K562 (cell line): ENCODE measurements around the gene UGP2. TPM values are rescaled to one million over a fixed set of nuclear protein-coding genes. Genes with fewer than 3 reads are reported as not detected.

Source experiments
- CEBPG ChIP-seq, 3 experiments: fragments of 200-800 bp in 1 of 3; sonication (Bioruptor generic) in 1 of 3; sonication (generic) in 1 of 3; formaldehyde crosslinking in 1 of 3; IDR thresholded peaks in 2 of 3; conservative IDR thresholded peaks in 1 of 3; 2 replicates each; pipeline versions ENCODE4 v1.6.1 to v1.8.0; 2016 to 2022; ENCODE audit warnings: missing compliant biosample characterization in 2 of 3, missing genetic modification characterization in 2 of 3, mild to moderate bottlenecking in 1 of 3, missing genetic modification reagents in 1 of 3
- EHMT2 ChIP-seq: fragments of 450-650 bp; IDR thresholded peaks from 2 replicates; pipeline ENCODE4 v1.6.1; 2018; ENCODE audit warnings: antibody characterized with exemption
- GATA2 ChIP-seq: sonication (generic); formaldehyde crosslinking; IDR thresholded peaks from 2 replicates; pipeline ENCODE4 v1.4.0; 2020; ENCODE audit warnings: mild to moderate bottlenecking, missing genetic modification reagents
- GTF2E2 ChIP-seq: fragments of 200-800 bp; sonication (Bioruptor generic); IDR thresholded peaks from 2 replicates; pipeline ENCODE4 v1.6.1; 2016; ENCODE audit warnings: missing genetic modification characterization, missing compliant biosample characterization
- LEF1 ChIP-seq: fragments of 450-650 bp; IDR thresholded peaks from 2 replicates; pipeline ENCODE4 v1.6.1; 2016; ENCODE audit warnings: mild to moderate bottlenecking
- MBD2 ChIP-seq: sonication (generic); IDR thresholded peaks from 2 replicates; pipeline ENCODE4 v1.6.1; 2016; ENCODE audit warnings: low read depth, borderline replicate concordance
- MCM2 ChIP-seq: fragments of 450-650 bp; IDR thresholded peaks from 2 replicates; pipeline ENCODE4 v1.6.1; 2017; ENCODE audit warnings: low read depth, mild to moderate bottlenecking
- SAFB2 ChIP-seq: fragments of 200-400 bp; formaldehyde crosslinking; IDR thresholded peaks from 2 replicates; pipeline ENCODE4 v1.6.1; 2018; ENCODE audit warnings: borderline replicate concordance, low read length, low read depth, moderate library complexity; ENCODE audit not compliant: severe bottlenecking
- TAF1 ChIP-seq: IDR thresholded peaks from 2 replicates; pipeline ENCODE4 v1.6.1; 2011; ENCODE audit warnings: mild to moderate bottlenecking, low read length, moderate library complexity; ENCODE audit not compliant: insufficient read depth, control insufficient read depth, severe bottlenecking; ENCODE audit errors: extremely low read depth
- ZNF696 ChIP-seq: fragments of 250-450 bp; sonication (Bioruptor Pico); conservative IDR thresholded peaks from 2 replicates; pipeline ENCODE4 v1.4.0; 2020; ENCODE audit warnings: mild to moderate bottlenecking, moderate library complexity
- polyA plus RNA-seq, 8 experiments: library from polyadenylated mRNA; depleted of rRNA in 4 of 8; stranded (reverse) in 5 of 8; unstranded in 3 of 8; fragments of >200 nt; fragmentation: Nextera tagmentation in 2 of 8; fragmentation: Illumina TruSeq in 1 of 8; extraction: Ambion mirVana in 2 of 8; extraction: Trizol in 1 of 8; gene quantifications; 2 replicates each; pipeline versions ENCODE4 v1.2.1 to v1.2.3, GENCODE V29; 2011 to 2014; ENCODE audit warnings: inconsistent platforms in 1 of 8, missing spikeins in 1 of 8
- total RNA-seq, 7 experiments: library from RNA; depleted of rRNA in 6 of 7; stranded (reverse); fragments of >200 nt in 6 of 7; fragmentation: Illumina TruSeq in 2 of 7; extraction: Trizol in 2 of 7; gene quantifications; 2 replicates each; pipeline versions ENCODE4 v1.2.1 to v1.2.3, GENCODE V29; 2011 to 2021; ENCODE audit warnings: low replicate concordance in 1 of 7
- TF ChIP-seq, protein P1 (sequence below), 2 experiments: fragments of 450-650 bp; IDR thresholded peaks; 2 replicates each; pipeline ENCODE4 v1.6.1; 2018; ENCODE audit warnings: mild to moderate bottlenecking in 2 of 2, low read depth in 1 of 2; ENCODE audit not compliant: partially characterized antibody in 2 of 2
- TF ChIP-seq, protein P2 (sequence below): sonication (generic); formaldehyde crosslinking; IDR thresholded peaks from 2 replicates; pipeline ENCODE4 v1.8.0; 2022; ENCODE audit warnings: mild to moderate bottlenecking, missing genetic modification reagents
- TF ChIP-seq, protein P3 (sequence below): IDR thresholded peaks from 2 replicates; pipeline ENCODE4 v1.6.1; 2016; ENCODE audit warnings: missing genetic modification characterization, missing compliant biosample characterization
- TF ChIP-seq, protein P4 (sequence below): fragments of 450-650 bp; formaldehyde crosslinking; IDR thresholded peaks from 2 replicates; pipeline ENCODE4 v1.4.0; 2020; ENCODE audit warnings: mild to moderate bottlenecking
- TF ChIP-seq, protein P5 (sequence below): fragments of 450-650 bp; conservative IDR thresholded peaks from 2 replicates; pipeline ENCODE4 v1.6.1; 2016; ENCODE audit warnings: missing genetic modification characterization, low read depth, mild to moderate bottlenecking, missing compliant biosample characterization, moderate library complexity
- TF ChIP-seq, protein P6 (sequence below): fragments of 450-650 bp; formaldehyde crosslinking; IDR thresholded peaks from 2 replicates; pipeline ENCODE4 v1.4.0; 2022; ENCODE audit warnings: mild to moderate bottlenecking, moderate library complexity

The UGP2 gene
- total and polyA plus RNA-seq, 9 of the 15 experiments (the other 6 are each of a cell fraction or from before 2014, with no cell fraction given): 25.2 to 69.3 (median 58.9) TPM

DNA sequence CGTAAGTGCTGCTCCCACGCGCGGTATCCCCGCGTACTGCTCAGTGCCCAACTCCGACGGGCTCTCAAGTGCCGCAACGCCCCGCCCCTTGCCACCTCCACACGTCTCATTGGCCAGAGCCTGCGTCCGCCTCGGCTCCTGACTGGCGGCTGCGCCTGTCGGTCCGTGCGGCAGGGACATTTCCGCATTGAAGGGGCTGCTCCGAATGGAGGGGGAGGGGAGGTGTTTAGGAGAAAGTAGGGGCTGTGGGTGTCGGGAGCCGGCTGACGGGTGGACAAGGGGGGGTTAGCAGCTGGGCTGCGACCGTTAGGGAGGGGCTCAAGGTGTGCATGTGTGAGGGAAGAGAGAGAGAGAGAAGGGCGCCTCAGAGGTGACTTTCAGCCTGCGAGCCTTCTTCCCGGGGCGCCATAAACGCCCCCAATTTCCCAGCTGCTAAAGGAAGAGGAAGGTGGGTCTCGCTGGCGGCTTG lies 877 bp upstream of the UGP2 start (continued):
- TF ChIP-seq, protein P1, sequence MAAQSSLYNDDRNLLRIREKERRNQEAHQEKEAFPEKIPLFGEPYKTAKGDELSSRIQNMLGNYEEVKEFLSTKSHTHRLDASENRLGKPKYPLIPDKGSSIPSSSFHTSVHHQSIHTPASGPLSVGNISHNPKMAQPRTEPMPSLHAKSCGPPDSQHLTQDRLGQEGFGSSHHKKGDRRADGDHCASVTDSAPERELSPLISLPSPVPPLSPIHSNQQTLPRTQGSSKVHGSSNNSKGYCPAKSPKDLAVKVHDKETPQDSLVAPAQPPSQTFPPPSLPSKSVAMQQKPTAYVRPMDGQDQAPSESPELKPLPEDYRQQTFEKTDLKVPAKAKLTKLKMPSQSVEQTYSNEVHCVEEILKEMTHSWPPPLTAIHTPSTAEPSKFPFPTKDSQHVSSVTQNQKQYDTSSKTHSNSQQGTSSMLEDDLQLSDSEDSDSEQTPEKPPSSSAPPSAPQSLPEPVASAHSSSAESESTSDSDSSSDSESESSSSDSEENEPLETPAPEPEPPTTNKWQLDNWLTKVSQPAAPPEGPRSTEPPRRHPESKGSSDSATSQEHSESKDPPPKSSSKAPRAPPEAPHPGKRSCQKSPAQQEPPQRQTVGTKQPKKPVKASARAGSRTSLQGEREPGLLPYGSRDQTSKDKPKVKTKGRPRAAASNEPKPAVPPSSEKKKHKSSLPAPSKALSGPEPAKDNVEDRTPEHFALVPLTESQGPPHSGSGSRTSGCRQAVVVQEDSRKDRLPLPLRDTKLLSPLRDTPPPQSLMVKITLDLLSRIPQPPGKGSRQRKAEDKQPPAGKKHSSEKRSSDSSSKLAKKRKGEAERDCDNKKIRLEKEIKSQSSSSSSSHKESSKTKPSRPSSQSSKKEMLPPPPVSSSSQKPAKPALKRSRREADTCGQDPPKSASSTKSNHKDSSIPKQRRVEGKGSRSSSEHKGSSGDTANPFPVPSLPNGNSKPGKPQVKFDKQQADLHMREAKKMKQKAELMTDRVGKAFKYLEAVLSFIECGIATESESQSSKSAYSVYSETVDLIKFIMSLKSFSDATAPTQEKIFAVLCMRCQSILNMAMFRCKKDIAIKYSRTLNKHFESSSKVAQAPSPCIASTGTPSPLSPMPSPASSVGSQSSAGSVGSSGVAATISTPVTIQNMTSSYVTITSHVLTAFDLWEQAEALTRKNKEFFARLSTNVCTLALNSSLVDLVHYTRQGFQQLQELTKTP (IDR thresholded peaks at IDR 0.05; ENCODE audit: low read depth in 1 of 2, partially characterized antibody in 2 of 2): no peak
- TF ChIP-seq, protein P2, sequence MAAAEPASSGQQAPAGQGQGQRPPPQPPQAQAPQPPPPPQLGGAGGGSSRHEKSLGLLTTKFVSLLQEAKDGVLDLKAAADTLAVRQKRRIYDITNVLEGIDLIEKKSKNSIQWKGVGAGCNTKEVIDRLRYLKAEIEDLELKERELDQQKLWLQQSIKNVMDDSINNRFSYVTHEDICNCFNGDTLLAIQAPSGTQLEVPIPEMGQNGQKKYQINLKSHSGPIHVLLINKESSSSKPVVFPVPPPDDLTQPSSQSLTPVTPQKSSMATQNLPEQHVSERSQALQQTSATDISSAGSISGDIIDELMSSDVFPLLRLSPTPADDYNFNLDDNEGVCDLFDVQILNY (CRISPR knock-in tag): 0 out of 2 replicates have a peak, but pooled peaks have one; percentile 33
- TF ChIP-seq GTF2E2 (no peak; the same call in 1 of the 2 replicates), MBD2 (peak; percentile 98), EHMT2 (no peak), CEBPG (CRISPR knock-in tag; IDR thresholded peaks at IDR 0.05) (no peak), CEBPG (tag; conservative IDR thresholded peaks at IDR 0.05 in 1 of 2, IDR thresholded peaks at IDR 0.05 in 1 of 2) (no peak), TAF1 (peak; percentile 94), LEF1 (0 out of 2 replicates have a peak, but pooled peaks have one; percentile 50), MCM2 (no peak), GATA2 (no peak), ZNF696 (no peak), SAFB2 (no peak)
- TF ChIP-seq, protein P3, sequence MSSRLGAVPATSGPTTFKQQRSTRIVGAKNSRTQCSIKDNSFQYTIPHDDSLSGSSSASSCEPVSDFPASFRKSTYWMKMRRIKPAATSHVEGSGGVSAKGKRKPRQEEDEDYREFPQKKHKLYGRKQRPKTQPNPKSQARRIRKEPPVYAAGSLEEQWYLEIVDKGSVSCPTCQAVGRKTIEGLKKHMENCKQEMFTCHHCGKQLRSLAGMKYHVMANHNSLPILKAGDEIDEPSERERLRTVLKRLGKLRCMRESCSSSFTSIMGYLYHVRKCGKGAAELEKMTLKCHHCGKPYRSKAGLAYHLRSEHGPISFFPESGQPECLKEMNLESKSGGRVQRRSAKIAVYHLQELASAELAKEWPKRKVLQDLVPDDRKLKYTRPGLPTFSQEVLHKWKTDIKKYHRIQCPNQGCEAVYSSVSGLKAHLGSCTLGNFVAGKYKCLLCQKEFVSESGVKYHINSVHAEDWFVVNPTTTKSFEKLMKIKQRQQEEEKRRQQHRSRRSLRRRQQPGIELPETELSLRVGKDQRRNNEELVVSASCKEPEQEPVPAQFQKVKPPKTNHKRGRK (tag): no peak
- TF ChIP-seq, protein P4, sequence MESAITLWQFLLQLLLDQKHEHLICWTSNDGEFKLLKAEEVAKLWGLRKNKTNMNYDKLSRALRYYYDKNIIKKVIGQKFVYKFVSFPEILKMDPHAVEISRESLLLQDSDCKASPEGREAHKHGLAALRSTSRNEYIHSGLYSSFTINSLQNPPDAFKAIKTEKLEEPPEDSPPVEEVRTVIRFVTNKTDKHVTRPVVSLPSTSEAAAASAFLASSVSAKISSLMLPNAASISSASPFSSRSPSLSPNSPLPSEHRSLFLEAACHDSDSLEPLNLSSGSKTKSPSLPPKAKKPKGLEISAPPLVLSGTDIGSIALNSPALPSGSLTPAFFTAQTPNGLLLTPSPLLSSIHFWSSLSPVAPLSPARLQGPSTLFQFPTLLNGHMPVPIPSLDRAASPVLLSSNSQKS (CRISPR knock-in tag): no peak
- TF ChIP-seq, protein P5, sequence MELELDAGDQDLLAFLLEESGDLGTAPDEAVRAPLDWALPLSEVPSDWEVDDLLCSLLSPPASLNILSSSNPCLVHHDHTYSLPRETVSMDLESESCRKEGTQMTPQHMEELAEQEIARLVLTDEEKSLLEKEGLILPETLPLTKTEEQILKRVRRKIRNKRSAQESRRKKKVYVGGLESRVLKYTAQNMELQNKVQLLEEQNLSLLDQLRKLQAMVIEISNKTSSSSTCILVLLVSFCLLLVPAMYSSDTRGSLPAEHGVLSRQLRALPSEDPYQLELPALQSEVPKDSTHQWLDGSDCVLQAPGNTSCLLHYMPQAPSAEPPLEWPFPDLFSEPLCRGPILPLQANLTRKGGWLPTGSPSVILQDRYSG (tag): no peak
- TF ChIP-seq, protein P6, sequence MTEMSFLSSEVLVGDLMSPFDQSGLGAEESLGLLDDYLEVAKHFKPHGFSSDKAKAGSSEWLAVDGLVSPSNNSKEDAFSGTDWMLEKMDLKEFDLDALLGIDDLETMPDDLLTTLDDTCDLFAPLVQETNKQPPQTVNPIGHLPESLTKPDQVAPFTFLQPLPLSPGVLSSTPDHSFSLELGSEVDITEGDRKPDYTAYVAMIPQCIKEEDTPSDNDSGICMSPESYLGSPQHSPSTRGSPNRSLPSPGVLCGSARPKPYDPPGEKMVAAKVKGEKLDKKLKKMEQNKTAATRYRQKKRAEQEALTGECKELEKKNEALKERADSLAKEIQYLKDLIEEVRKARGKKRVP (CRISPR knock-in tag): peak; percentile 50; the same call in 1 of the 2 replicates
